GM19043 (cell line): ENCODE data around the gene STARD8.

Experiments used
- ATAC-seq: cut with Tn5 transposase; IDR thresholded peaks from one replicate; pipeline ENCODE4 v1.9.1; 2021; ENCODE audit warnings: low read depth; ENCODE audit not compliant: unreplicated experiment

Gene STARD8

DNA sequence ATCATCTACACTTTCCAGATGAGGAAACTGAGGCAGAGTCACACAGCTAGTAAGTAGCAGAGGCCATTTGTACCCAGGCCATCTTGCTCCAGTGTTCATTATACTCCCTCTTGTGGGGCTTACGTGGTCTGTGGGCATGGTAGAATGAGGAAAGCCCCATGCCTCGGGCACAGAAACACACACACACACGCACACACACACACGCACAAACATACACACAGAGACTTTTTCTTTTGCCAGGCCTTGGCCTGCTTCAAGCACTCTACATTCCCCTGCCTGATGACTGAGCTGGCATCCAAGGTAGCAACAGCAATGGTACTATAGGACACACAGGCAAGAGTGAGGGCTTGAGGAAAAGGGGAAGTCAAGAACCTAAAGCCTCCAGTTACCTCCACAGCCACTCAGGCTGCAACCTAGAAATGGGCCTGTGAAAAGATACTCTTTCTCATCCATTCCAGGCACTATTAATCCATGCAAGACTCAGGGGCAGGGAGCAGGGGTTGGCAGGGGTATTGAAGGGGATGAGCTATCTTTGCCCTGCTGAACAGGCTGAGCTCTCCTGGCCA, 43.6 kb downstream of the STARD8 start:
- no peak for ATAC-seq

DNA sequence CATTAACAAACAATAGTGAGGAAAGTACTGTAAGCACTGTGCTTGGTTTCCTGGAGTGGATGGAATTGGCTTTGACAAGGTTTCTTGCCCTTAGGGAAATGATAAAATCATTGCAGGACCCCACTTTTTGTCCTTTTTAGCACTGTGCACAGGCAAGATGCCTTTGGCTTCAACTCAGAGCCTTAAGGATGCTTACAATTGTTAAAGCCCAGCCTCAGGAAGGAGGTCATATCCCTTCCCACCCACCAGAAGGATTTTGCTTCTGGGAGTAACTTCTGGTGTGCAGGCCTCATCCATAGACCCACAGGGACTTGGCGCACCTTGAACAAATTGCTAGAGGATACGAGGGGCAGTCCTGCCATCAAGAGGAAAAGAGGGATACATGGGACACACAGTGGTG, 44.5 kb downstream of the STARD8 start:
- no peak for ATAC-seq

DNA sequence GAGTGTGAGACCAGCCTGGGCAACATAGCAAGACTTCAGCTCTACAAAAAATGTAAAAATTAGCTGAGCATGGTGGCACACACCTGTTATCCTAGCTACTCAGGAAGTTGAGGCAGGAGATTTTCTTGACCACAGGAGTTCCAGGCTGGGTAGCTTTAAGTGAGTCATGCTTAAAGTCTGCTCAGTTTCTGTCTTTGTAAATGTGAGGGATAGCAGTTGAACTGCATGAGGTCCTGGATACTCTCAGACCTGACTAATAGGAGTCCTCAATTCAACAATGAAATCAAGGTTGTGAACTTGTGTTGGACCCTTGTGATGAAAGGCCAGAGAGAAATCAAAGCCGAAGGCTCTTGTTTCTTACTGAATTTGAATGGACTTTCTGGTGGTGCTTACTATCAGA, 45.2 kb downstream of the STARD8 start:
- no peak for ATAC-seq

DNA sequence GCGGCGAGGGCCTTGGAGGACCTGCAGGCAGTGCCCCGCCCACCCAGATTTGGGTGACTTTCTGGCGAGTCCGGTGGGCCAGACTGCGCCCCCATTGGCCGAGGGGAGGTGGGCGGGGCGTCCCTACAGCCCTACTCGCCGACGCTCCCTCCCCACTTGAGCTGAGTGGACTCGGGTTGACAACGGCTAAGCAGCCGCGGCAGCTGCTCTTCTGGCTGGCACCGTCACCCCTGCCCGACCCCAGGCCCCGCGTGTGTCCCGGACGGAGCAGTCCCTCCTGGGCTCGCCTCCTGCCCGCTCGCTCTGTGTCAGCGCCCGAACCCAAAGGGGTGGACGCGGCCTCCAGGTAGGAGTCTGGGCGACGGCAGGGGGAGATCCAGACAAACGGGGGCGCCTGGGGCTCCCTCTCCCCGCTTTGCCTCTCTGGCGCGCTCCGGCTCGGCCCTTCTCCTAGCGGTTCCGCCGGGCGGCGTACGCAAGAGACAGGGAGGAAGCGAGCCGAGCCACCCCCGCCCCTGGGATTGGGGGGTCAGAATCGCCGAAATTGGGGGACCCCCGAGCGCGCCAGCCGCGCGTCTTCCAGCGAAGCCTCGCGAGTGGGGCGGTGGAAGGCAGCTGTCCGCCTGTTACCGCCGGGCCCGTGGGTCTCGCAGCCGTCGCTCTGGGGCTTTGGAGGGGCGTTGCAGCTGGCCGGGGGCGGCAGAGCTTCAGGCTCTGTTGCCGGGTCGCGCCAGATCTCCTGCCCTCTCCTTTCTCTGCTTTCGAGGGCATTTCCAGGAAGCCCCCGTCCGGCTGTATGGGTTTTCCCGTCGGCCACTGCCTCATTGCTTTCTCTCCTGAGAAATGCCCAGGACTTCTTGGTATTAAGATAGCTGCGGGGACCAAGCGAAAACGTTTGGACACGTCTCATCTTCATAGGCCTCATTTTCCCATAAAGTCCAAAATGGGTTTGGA, 46.3 kb downstream of the STARD8 start:
- no peak for ATAC-seq

GRCh38 chrX:68694435-68695205, 47.2 kb downstream of the STARD8 start:
- ATAC-seq = no peak

DNA sequence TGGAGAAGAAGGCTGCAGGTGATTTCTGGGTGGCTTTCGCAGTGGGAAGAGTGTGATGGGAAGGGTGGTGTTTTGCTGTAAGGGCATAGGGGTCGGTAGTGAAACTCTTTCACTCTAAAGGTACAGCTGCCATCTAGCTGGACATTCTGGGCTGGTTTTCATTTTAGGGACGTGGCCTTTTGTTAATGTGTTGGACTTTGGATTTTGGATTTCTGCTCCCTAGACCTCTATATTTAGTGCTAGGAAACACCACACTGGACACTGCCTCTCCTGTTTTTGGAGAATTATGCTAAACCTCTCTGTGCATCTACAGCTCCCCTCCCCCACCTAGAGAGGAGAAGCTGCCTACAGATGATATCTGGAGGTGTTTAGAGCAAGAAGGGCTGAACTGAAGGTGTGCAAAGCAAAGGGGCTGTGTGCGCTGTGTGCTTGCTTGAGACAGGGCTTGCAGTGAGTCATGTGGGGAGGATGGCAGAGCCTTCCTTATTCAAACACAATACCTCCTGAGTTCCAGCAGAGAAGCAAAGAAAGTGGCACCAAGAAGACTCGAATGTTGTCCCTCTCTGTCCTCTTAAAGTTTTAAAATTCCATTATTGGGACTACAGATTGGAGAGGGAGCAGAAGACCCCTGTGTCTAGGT, 47.9 kb downstream of the STARD8 start:
- no peak for ATAC-seq

DNA sequence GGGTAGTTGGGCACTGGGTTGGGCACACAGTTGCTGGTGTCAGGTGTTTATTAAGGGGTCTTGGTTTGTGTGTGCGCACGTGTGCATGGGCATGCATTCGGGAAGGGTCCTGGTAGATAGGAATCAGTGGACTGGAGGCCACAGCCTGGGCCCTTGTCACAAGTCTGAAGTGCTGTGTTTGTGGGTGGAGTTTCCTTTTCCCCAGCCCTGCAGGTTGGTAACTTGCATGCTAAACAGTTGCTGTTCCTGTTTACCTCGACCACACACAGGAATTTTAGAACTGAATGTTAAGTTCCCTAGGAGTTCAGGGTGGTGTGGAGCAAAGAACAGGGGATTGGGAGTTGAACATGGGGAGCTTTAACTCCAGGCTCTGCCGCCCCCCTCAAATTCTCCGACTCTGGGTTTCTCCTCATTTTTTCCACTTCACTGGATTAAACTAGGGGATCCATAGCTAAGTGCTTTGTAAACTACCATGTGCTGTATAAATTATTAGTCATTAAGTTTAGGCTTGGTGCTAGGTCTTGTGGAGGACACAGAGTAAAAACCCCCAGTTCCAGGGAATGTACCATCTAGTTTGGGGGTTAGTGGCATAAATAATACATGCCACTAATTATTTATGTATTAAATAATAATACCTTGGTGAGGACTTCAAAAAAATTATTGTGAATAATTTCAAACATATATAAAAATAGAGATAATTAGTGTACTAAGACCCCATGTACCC, 49.0 kb downstream of the STARD8 start:
- ATAC-seq = no peak

- ATAC-seq = no peak
Observed at GRCh38 chrX:68697036-68697435, 49.6 kb downstream of the STARD8 start.

DNA sequence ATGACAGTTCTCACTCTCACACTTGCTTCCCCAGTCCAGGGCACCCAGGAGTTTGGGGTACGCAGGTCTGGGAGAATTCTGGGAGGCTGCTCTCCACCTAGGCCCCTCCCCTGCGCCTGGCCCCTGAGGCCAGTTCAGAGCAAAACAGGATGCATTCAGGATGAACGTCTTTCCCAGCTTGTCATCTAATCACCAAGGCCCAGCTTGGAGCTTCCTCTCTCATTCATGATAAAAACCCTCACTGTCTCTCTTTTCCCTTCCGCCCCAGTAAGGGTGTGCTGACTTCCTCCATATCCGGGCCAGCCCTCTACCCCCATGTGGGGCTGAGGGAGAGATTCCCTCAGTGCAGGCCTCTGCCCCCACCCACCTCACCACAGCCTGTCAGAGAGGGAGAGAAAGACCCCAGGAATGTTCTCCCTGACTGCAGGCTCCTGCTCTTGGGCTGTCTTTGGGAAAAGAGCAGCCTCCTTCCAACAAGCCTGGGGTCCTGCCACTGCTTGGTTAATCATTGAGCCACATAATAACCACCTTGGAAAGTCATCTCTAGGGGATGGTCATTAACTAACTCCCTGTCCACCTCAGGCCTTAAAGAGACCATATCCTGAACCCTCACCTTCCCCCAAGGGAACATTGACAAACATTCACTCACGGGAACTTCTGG, 50.1 kb downstream of the STARD8 start:
- ATAC-seq = no peak

DNA sequence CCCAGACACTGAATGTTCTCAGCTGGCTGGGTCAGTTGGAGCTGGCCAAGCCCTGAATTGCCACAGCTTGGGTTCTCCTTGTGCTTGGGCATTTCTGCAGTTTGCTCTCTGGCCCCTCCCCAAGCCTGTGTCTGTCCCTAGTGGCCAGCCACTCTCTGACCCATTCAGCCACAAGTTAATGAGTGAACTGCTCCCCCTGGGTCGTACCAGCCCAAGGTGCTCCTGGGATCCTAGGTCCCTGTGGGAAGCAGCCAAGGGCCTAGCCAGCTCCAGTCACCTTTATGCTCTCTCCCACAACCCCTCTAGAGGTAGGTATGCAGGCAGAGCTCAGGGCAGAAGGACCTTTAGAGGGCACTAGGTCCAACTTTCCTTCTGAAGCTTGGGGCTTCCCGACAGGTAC, 51.5 kb downstream of the STARD8 start:
- no peak for ATAC-seq

DNA sequence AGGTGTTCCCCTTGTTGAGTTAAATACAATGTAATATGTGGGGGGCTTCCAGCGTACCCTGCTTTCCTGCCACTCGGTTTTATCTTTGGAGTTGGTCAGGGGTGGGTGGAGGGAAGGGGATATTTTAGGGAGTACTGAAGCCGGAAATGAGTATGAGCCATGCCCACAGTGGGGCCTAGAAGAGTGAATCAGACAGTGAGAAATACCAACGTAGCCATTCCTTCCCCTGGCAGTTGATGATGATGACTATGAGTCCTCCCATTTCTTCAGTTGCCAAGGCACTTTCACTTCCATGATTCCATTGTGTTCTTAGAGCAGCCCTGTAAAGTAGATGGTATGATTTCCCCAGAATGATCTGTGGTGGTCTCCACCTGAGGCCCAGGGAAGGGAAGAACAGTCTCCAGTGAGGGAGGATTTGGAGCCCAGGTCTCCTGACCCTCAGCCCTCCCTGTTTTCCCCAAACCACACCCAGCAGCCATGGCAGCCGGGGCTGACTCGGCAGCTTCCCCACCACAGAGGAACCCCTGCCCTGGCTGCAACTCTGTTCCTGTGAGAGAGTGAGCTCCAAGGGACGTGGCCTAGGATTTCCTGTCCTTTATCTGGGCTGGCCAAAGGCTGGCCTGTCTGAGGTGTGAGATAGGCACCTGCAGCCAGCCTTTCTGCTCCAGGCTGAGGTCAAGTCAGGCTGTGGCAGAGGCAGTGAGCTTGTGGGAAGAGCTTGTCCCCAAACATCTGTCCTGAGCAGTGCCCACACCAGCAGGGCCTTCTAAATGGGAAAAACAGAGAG, 52.7 kb downstream of the STARD8 start:
- ATAC-seq = no peak

GRCh38 chrX:68703369-68703768, 55.9 kb downstream of the STARD8 start:
- no peak for ATAC-seq

DNA sequence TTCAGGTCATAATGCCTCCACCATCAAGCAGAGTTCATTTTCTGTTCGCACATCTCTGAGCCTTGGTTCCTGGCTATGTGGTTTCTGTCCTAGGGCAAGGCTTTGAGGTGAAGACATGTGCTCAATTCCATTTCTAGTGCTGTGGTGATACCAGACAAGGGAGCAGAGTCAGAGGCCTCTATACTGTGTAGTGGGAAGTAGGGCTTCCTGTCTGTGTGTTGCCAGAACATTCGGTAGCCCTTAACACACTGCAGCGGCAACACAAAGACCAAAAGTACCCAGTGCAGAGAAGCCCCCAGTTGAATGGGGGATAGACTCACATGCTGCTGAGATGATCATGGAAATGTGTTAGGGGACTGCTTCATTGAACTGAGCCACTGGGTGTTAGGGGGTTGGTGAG, 56.4 kb downstream of the STARD8 start:
- ATAC-seq = no peak

DNA sequence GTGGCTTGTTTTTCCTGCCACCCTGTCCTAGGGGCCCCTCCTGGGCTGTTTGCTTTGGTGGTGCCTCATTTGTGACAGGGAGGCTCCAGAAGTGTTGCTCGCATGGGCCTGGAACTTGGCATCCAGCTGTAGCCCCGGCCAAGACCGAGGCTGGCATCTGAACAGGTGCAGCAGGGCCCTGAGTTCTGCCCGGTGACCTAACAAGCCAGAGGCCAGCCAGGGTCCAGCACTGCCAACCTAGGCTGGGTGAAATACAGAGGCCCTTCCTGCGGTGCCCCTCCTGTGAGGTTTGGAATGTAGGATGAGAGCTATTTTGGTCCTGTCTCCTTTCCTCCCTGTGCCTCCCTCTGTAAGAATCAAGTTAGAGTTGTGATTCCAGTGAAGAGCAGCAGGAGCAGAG, 58.5 kb downstream of the STARD8 start:
- no peak for ATAC-seq

- no peak for ATAC-seq
Observed at GRCh38 chrX:68708503-68709290, 61.2 kb downstream of the STARD8 start.

GRCh38 chrX:68710870-68711576, 63.6 kb downstream of the STARD8 start:
- ATAC-seq = no peak

DNA sequence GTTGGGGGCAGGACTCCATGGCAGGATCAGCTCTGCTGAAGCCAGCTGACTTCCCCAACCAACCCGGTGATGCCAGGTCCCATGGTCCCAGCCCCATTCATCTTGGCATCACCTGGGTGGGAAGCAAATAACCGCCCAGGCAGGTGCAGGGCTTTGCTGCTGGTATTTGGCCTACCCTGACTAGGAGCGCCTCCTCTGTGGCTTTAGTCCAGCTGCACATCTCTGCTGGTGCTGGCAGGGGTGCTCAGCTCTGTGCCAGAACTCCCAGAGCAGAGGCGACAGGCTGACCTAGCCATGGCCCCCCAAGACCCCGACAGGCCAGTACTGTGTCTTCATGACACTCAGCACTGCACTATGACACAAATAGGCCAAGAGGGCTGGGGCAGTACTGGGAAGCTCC, 64.4 kb downstream of the STARD8 start:
- no peak for ATAC-seq

DNA sequence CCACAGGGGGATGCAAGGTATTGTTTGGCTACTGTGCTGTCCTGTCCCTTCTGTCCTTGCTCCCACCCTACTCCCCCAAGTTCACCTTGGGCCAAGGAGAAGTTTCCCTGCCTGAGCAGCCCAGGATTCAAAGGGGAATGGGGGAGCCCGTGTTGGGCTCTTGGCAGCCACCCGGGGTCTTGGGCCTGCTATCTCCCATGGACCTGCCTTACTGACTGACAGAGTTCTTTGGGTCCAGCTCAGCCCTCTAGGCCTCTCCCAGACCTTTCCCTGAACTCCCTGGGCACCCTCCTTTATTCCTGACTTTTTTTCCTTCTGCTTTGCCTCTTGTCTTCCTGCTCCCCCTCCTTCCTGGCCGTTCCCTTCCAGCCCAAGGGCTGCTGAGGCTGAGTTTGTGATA, 67.4 kb downstream of the STARD8 start:
- ATAC-seq = no peak
